COLO668 (cell line): Measurements from ENCODE around the gene LIMK2.
"Not testable (repeated sequence)": the region's sequence is repeated elsewhere in the genome, so short reads cannot be mapped to it uniquely, and the experiment has no call there.

Experiments
- DNase-seq: peaks from one replicate; lab custom pipeline; 2025; ENCODE audit not compliant: unreplicated experiment; lab: John Stamatoyannopoulos, UW

The LIMK2 gene

GRCh38 chr22:31241936-31242335 lies 29.8 kb downstream of the LIMK2 start:
- DNase-seq, result no peak

- DNase-seq, result no peak
Measured at GRCh38 chr22:31243339-31244045, 31.4 kb downstream of the LIMK2 start.

GRCh38 chr22:31244046-31244942 lies 32.2 kb downstream of the LIMK2 start:
- no peak for DNase-seq

- no peak for DNase-seq
Measured at GRCh38 chr22:31244943-31245451, 32.9 kb downstream of the LIMK2 start.

GRCh38 chr22:31245998-31246397 lies 33.9 kb downstream of the LIMK2 start:
- DNase-seq, result not testable (repeated sequence)

GRCh38 chr22:31246687-31247086 lies 34.6 kb downstream of the LIMK2 start:
- no peak for DNase-seq

GRCh38 chr22:31247726-31248125 lies 35.6 kb downstream of the LIMK2 start:
- DNase-seq, result no peak

- no peak for DNase-seq
Measured at GRCh38 chr22:31248138-31248745, 36.1 kb downstream of the LIMK2 start.

GRCh38 chr22:31248965-31249958 lies 37.2 kb downstream of the LIMK2 start:
- no peak for DNase-seq

GRCh38 chr22:31250740-31251600 lies 38.9 kb downstream of the LIMK2 start:
- no peak for DNase-seq

GRCh38 chr22:31253949-31254348 lies 41.9 kb downstream of the LIMK2 start:
- DNase-seq, result peak; percentile 60

GRCh38 chr22:31259798-31260473 lies 47.8 kb downstream of the LIMK2 start:
- no peak for DNase-seq

GRCh38 chr22:31260474-31260856 lies 48.4 kb downstream of the LIMK2 start:
- DNase-seq, result no peak

- no peak for DNase-seq
Measured at GRCh38 chr22:31262312-31263133, 50.4 kb downstream of the LIMK2 start.

GRCh38 chr22:31263896-31264640 lies 52.0 kb downstream of the LIMK2 start:
- DNase-seq, result no peak

GRCh38 chr22:31268281-31268680 lies 56.2 kb downstream of the LIMK2 start:
- DNase-seq, result no peak

- no peak for DNase-seq
Measured at GRCh38 chr22:31269892-31270579, 57.9 kb downstream of the LIMK2 start.
